Choroid plexus epithelial cell (primary cell): ENCODE data around the gene GUCY1A2.

Experiments used
- DNase-seq: peaks from one replicate; pipeline ENCODE4 v3.0.0-alpha.2; 2010; ENCODE audit warnings: low read depth
- H3K4me3 ChIP-seq: 2 replicates; pipeline ENCODE4 v1.5.1; 2011; ENCODE audit warnings: low read depth, mild to moderate bottlenecking, control low read depth, low read length, moderate library complexity
- TF ChIP-seq, protein P1 (sequence below): conservative IDR thresholded peaks from 2 replicates; pipeline ENCODE4 v1.5.1; 2011; ENCODE audit warnings: low read depth, mild to moderate bottlenecking, control low read depth, inconsistent platforms, low read length, moderate library complexity

GUCY1A2 gene

GRCh38 chr11:106950067-106950491 is 68.2 kb downstream of the GUCY1A2 start:
- H3K4me3 ChIP-seq = no peak overlapping the region
- DNase-seq = no peak
- TF ChIP-seq, protein P1, sequence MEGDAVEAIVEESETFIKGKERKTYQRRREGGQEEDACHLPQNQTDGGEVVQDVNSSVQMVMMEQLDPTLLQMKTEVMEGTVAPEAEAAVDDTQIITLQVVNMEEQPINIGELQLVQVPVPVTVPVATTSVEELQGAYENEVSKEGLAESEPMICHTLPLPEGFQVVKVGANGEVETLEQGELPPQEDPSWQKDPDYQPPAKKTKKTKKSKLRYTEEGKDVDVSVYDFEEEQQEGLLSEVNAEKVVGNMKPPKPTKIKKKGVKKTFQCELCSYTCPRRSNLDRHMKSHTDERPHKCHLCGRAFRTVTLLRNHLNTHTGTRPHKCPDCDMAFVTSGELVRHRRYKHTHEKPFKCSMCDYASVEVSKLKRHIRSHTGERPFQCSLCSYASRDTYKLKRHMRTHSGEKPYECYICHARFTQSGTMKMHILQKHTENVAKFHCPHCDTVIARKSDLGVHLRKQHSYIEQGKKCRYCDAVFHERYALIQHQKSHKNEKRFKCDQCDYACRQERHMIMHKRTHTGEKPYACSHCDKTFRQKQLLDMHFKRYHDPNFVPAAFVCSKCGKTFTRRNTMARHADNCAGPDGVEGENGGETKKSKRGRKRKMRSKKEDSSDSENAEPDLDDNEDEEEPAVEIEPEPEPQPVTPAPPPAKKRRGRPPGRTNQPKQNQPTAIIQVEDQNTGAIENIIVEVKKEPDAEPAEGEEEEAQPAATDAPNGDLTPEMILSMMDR = no peak

- no peak for DNase-seq
- H3K4me3 ChIP-seq = no peak overlapping the region
- TF ChIP-seq, protein P1 = no peak
Observed at GRCh38 chr11:106943089-106943488, 75.2 kb downstream of the GUCY1A2 start.

GRCh38 chr11:106939157-106939556 is 79.1 kb downstream of the GUCY1A2 start:
- DNase-seq = no peak
- no peak overlapping the region for H3K4me3 ChIP-seq
- TF ChIP-seq, protein P1 = no peak

GRCh38 chr11:106937111-106937510 is 81.2 kb downstream of the GUCY1A2 start:
- no peak for DNase-seq
- H3K4me3 ChIP-seq = no peak overlapping the region
- TF ChIP-seq, protein P1 = no peak

DNA sequence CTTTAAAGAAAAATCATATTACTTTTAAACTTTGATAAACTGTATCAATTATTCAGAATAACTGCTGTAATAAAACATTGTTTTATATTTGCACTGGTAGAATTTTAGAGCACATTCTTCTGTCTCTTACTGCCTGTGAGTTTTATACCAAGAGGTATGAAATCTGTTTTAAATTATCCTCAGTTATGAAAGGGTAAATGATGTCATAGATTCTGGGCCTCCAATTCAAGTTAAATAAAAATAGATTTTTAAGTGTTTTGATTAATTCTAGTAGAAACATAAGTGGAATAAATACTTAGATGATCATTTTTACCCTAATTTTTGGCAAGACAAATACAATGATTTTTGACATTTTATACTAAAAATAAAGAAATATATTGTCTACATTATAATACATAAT is 93.0 kb downstream of the GUCY1A2 start:
- H3K4me3 ChIP-seq = no peak overlapping the region
- TF ChIP-seq, protein P1 = no peak
- DNase-seq = no peak

- TF ChIP-seq, protein P1 = no peak
- DNase-seq = peak; percentile 25
- no peak overlapping the region for H3K4me3 ChIP-seq
Observed at GRCh38 chr11:106920899-106921509, 97.3 kb downstream of the GUCY1A2 start.

DNA sequence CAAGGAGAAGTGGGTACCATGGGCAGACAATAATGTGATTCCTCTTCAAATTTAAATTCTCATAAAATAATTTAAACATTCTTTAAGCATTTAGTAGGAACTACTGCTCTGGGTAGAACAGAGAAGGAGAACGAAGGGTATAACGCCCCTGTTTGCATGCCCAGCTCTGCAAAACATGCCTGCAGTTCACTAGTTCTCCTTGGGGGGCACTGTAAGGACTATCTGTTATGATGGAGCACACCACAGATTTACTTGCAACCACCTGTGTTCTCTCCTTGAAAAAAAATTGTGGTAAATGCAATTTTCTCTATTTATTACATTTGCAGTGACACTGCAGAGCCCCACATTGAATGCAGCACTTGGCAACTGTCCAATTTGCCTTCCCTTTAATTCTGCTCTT is 100.3 kb downstream of the GUCY1A2 start:
- H3K4me3 ChIP-seq = no peak overlapping the region
- DNase-seq = peak; percentile 8
- TF ChIP-seq, protein P1 = peak; percentile 49
